NCI-H2171 treated with DMSO at 0.1 percent for 48 hours (cell line): Measurements from ENCODE around the gene MMP3.

Source experiments
- DNase-seq: peaks from one replicate; lab custom pipeline; 2025; lab: John Stamatoyannopoulos, UW

Gene MMP3

DNA sequence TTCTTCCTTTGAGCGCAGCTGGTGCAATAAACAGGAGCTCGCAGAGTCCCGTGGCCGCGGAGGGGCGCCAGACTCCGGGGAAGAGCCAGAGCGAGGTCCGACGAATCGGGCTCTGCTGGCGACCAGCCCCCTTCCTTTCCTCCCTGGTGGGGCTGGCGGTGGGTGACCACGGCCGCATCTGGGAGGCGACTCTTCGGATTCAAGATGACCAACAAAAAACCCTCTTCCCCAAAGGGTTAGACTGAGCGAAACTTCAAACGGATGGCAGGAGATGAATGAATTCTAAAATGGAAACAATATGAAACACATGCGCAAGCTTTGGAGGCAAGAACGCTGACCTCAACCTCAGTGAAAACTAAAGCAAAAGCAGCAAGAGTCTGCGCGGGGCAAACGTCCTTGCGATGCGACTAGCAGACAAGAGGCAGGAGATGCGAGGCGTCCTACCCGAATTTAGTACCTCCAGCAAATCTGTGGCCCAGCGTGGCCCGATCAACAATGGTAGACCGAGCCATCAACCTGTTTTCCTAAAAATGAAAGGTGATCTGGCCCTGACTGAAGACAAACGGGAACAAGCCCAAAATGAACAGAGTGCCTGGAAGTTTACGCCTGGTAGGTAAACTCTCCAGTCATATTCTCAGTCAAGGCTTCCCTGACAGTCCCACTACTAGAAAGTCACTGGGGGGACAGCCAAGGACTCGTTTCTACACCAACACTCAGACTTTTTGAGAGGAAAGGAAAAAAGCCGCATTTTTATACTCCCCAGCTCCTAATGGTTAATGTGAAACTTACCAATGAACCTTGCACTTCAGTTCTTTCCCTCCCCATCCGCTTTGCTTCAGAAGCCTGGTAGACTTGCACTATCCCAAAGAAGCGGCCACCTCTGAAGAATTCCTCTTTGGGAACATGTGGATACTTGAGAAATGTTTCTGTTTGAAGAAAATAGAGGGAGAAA is 11.6 kb downstream of the MMP3 start:
- no peak for DNase-seq

DNA sequence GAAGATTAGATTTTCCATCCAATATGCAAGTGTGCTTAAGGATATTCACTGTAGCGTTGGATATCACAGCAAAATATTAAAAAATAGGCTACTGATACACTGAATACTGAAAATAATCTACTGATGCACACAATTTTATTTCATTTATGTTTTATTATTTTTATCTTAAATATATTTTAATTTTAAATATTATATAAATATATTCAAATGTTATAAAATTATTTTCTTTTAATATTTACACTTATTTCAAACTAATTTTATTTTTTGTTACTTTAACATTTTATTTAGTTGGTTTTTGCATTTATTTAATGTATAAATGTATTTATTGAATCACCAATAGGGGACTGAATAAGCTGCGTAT is 12.3 kb downstream of the MMP3 start:
- no peak for DNase-seq

DNA sequence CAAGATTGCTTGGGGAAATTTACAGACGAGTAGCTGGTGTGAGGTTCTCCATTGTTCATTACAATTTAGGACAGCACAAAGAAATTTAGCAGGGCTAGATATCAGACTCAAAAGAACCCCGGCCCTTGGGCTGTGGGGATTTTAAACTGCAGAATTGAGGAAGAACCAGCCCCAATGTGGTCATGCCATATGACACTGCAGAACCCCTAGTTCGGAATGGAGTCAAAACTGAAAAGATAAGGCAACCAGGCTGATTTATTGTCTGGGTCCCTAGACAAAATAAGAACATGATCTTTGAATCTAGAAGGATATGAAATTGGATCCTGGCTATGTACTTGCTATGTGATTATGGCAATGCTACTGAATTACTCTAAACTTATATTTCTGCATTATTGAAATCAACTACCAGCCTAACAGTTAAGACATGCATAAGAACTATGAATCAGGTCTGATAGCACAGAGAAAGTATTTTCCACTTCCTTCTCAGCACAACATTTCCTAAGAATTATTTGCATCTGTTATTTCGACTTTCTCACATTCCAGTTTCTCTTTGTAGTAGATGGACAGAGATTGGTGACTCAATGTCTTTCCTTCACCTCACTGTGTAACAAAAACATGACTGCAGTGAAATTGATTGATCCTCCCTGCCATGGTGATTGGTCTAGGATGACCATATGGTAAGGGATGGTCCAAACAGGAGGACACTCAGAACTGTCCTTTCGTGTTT is 13.2 kb downstream of the MMP3 start:
- DNase-seq: no peak

DNA sequence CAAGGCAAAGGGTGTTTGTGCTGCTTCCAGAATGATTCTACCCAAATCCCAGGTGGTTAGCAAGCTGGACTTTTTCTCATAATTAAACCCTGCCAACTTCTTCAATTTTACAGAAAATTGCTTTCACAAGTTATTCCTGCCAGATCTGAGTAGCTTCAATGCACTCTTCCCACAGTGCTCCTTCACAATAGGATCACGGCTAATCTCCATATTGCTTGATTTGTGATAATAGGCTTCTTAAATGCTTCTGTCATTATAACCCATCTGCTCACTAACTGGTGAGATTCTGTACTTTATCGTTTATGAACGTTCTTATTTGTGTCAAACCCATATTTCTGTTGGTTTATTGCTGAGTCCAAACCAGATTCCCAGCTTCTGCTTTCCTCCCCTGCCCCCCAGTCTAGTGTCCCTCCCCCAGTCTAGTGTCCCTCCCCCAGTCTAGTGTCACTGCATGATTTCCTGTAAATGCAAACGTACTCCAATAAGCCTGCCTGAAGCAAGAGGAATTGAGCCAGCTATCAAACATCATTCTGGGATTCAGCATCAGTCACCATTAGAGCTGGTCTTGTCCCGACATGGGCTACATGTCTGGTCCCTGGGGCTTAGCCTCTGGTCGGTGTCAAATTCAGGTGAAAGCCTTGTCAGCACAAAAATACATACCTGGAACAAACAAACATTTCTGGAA is 14.0 kb downstream of the MMP3 start:
- DNase-seq: no peak

DNA sequence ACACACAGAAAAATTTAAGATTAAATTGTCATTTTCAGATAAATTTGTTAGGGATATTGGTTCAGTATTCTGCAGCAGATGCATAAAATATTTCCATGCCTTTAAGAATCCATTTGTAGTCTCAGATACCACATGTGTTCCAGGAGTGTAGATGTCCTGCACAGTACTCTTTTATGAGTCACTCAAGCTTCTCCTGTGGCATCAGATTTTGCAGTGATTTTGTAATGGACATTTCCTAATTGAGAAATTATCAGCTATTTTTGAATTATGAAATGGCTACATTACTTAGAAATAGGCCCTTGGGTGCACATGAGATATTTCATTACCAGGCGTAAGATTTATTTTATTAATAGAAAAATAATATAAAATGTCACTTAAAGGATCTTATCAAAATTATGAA is 18.9 kb downstream of the MMP3 start:
- DNase-seq: no peak

DNA sequence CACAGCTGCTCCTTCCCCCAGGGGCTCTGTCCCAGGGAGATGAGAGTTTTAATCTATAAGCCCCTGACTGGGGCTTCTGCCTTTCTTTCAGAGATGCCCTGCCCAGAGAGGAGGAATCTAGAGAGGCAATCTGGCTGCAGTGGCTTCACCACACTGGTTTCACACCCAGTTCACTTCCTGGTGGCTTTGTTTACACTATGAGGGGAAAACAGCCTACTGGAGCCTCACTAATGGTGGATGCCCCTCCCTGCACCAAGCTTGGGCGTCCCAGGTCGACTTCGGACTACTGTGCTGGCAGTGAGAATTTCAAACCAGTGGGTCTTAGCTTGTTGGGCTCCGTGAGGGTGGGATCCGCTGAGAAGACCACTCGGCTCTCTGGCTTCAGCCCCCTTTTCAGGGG is 23.9 kb downstream of the MMP3 start:
- DNase-seq: no peak

DNA sequence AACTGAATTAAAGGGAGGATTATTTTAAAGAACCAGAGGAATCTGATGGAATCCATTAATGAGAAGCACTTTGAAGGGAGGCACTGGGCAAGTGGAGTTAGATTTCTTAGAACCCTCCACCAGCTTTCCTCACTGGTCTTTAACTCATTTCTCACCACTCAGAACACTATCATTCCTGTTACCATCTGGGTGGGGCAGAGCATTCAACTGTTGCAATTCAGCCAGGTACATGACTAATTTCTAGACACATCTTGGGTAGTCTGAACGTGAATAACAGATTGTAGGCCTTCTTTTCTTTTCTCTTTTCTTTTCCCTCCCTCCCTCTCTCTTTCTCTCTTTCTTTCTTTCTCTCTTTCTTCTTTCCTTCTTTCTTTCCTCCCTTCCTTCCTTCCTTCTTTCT is 29.9 kb downstream of the MMP3 start:
- DNase-seq: no peak

DNA sequence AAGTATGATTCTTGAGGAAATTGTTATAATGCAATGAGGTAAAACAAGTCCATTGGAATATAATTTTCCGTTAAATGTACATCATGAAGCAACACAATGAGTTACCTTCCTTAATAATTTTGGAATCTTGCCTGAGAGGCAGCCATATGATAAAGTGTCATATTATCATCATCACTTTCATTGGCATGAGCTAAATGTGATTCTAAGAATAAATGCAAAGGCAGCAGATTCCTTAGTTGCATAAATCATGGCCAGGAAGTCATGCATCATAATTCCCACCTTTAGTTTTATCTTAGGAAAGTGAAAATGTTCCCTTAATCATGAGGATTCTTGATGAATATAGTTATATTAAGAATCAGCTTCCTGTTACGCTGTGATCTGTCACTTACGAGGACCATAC is 31.2 kb downstream of the MMP3 start:
- no peak for DNase-seq

DNA sequence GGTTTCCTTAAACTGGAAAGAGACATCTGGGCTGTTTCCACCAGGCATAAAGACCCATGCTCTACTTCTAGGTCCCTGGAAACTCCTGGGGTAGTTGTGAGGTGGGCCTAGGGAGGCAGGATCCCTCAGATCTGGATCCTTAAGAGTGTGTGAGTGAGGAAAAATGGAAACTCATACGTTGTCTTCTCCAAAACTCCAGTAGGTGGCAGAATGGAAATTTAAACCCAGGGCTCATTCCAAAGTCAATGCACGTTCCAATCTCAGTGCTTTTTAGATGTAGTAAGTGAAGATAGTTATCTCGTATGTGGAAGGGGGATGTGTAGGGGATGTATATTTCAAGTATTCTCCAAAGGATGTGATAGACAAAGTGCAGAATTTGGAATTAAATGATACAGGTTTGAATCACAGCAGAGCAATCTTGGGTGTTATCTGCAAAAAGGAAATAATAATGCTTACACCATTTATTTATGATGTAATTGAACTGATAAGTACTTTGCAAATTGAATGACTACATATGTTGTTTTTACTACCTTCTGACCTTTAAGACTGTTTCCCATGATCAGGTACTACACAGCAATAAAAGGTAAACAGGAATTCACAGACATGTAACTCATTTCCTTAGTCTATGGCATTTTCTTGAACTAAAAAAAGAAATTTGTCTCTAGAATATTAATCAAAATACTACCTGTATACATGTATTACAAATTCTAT is 32.3 kb downstream of the MMP3 start:
- DNase-seq: no peak

DNA sequence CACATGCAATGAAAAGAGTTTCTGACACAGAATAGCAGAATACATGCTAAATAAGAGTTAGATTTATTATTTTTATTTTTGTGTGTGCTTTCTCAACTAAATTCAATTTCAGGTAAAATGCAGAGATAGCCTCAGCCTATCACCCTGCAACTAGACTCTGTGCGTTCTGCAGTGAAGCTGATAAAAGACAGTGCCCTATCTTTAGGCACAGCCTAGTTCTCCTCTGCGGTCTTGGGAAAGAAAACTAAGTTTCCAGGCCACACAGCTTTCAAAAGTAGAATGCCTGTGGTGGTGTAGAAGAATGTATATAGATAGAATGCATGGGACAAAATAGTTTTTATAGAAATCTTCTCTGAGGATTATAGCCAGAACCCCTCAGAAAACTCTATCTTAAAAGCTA is 33.4 kb downstream of the MMP3 start:
- no peak for DNase-seq

DNA sequence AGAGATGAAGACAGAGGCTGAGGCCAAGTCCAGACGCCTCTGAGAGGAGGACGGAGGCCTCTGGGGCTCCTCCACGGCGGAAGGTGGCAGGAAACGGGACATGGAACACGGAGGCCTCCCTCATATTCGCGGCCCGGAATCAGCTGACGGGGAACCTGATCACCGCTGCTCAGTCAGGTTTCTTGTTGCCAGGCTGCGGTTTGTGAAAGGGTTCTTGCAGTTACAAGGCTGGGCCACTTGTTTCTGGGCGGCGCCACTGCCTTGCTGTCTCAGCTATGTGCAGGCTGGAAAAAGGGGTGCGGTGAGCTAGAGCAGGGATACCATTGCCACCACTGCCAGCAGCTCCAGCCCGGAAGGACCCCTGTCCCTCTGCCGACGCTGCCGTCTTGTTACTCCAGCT is 35.5 kb downstream of the MMP3 start:
- DNase-seq: no peak

DNA sequence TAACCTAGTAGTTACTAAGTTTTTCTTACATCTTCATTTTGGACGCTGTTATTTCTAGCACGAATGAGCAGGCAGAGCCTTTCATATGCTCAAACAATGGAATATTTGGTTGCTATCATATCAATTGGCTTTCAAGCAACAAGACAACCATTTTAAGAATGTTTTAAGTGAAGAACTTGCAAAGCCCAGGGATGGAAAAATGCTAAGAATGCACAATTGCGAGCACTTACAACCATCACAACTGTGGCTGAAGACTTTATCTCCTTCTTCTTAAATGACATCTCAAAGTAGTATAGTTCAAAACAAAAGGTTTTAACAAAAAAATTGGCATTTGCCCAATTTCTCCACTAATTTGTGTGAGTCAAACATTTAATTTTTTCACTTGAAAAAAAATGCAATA is 37.1 kb downstream of the MMP3 start:
- DNase-seq: no peak

DNA sequence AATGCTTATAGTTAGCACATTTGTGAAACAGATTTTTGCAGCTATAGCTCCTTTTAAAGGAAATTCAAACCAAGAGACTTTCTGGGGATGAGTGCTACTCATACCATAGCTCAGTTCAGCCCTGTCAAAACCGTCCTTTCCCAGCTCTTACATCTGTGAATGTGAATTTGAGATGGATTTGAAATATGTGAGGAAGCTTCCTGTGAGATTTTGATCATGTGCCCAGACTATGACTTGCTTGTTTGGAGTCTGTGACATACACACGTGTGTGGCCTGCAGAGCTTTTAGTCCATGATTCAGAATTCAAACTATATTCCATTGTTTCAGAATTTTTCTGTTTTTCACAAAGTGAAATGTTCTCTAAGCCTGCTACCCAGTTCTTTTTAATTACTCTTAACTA is 41.1 kb downstream of the MMP3 start:
- no peak for DNase-seq

DNA sequence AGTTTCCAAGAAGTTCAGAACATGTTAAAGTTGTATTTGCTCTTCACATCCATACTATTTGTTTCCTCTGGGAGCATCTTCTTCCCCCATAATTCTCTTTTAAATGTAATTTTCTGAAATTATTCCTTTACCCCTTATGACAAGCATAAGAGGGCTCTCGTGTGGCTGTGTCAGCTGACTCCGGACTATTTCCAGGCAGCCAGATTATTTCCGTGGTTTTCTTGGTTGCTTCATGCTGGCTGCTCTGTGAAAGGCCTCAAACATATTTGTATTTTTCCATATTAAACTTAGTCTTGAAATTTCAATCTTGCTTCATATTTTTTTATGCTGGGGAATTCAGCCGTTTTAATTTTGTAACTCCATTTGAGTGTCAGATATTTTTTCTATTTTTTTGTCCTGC is 42.6 kb downstream of the MMP3 start:
- DNase-seq: no peak

DNA sequence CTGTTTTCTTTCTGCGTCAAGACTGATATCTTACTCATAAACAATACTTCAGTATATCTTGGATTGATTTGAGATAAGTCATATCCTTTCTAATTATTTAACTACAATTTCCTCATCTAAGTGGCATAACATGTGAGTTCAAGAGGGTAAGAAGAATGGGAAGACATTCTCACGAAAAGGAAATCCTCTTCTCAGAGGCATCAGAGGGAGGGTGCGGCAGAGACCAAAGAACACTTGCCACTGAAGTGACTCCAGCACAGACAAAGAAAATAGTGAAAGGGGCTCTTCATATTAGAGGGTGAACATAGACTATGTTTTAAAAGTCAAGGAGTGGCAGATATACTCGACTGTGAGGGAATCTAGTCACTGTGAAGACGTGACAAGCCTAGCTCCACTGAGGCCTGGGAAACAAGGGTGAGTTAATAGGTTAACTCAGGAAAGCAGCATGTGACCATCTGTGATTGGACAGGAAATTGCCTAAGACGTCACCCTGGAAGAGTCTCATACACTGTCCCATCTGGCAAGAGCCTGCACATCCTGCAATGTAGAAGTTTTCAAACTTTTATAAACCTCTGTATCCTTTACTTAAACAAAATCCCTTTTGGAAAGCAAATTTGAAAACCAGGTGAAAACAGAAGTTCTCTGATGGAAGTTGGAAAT is 43.6 kb downstream of the MMP3 start:
- no peak for DNase-seq

DNA sequence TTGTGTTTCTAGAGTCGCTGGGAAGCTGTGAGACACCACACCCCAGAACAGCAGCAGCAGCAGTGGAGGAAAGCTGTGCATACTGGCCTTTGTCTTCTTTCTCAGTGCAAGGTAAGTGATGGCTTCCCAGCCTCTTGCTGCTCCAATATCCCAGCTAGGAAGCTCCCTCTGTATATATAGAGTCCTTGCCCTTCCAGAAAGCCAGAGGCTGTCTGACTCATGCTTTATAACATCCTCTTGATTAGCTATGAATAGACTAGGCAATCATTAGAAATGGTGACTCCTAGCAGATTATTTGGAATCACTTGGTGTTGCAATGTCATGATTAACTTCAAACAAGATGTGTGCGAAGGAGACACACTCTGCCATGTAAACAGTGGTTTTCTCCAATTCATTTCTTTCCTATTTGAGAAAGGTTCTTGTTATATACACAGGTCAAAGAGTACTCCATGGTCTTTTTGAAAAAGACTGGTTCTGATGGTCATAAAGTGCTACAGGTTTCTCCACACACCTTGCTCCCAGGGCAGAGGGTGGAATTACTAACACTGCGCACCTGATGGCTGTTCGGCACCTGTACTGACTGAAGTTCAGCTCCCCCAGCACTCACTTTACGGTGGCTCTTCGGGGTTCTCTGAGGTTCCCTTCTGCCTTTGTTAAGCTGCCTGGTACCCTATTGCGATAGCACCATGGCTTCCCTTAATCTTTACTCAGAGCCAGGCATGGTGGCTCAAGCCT is 45.2 kb downstream of the MMP3 start, which contains the start of gene MMP1:
MMP1 (minus strand) TSS at position 149 of the 735 bp plus-strand sequence; CDS start at position 81, 68 bp downstream.
- DNase-seq: no peak

DNA sequence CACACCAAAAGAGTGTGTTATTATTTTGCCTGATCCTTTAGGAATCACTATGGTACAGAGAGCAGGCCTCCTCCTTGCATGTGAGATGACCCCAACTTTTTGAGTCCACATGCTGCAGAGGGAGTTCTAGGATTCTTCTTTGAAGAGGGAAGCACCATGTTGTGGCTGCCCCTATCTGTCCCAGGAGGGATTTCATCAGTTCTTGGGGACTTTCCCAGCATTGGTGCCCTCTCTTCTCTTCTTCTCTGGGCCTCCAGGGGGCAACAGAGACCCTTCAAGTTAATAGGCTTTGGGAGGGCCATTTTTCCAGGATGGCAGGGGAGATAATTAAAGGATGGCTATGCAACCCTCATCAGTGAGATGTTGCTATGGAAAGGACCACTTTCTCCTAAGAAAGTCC is 49.0 kb downstream of the MMP3 start:
- no peak for DNase-seq

DNA sequence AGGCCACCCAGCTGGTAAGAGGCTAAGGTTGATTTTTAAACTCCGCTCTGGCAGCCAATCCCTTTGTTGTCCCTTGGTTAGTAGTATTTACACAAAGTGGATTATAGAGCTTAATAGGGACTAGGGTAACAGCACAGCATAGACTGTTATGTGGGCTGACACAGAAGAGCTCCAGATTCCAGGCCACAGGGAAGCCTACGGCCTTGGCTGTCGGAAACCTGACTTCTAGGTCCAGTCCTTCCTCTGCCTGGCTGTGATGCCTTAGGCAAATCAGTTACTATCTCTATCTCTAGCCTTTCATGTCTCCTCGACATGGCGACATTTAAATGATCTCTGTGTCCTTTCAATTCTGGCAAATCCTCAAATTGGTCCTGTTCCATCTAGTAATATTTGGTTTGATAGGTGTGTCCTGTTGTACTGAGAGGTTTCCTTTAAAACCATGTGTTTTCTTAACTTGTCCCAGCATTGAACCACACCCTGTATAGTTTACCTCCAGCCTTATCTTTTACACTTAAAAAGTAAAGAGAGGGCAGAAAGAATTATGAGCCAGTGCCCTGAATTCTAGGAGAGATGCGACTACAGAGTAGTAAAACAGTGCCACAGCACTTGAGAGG is 49.6 kb downstream of the MMP3 start:
- DNase-seq: no peak

DNA sequence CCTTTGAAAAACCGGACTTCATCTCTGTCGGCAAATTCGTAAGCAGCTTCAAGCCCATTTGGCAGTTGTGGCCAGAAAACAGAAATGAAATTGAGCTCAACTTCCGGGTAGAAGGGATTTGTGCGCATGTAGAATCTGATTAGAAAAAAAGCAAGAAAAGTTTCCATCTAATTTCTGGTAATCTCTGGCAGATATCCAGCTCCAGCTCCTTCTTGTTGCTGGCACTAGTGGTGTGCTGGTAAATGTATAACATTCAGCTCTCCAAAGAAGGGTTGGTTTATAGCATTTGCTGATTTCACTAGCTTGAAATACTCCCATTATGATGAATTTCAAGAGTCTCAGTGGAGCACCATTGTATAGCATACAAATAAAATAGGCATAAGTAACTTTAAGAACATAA is 50.8 kb downstream of the MMP3 start:
- DNase-seq: no peak

DNA sequence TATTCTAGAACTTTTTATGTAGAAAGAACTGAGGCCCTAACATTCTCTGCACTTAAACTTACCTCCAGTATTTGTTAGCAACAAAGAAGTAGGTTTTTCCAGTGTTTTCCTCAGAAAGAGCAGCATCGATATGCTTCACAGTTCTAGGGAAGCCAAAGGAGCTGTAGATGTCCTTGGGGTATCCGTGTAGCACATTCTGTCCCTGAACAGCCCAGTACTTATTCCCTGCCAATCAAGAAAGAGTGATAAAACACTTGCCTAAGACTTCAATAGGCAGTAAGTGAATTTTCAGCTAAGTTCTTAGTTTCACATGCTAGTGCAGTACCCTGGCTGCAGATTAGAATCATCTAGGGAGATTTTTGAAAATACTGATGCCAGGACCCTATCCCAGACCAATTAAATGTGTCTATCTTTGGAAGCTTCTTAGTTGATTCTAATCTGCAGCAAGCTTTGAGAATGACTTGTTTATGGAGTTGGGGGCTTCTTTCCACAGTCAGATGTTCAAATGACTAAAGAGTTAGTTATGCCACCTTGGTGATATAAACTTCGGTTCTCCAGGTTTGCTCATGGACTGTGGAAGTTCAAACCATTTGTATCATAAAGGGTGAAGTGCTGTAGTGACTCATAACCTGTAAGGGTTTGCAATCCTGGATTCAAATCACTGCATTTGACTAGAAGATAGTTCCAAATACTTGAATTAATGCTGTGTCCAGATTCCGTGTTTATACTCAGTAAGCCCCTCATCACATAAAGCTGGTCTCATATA is 52.0 kb downstream of the MMP3 start:
- no peak for DNase-seq
